Calu3 (cell line): Measurements from ENCODE around the gene DNAJC5G. TPM values are rescaled to one million over a fixed set of nuclear protein-coding genes. Genes with fewer than 3 reads are reported as not detected.

Experiments
- BruUV-seq: library from RNA; stranded (reverse); fragments of 400-500 nt; replicated peaks from 2 replicates; lab custom pipeline; 2021; lab: Mats Ljungman, UMichigan
- CTCF ChIA-PET: fragments of 300-600 bp; sonication (Branson Sonifier 250); formaldehyde crosslinking; loops from one replicate; lab custom pipeline; 2022; ENCODE audit warnings: antibody characterized with exemption; lab: Charles Lee
- DNase-seq: peaks from one replicate; pipeline ENCODE4 v3.0.0; 2022
- H3K27ac Mint-ChIP-seq: one replicate; pipeline ENCODE4 v1.8.0; 2022; ENCODE audit warnings: mixed read lengths; ENCODE audit not compliant: unreplicated experiment
- H3K27me3 Mint-ChIP-seq: one replicate; pipeline ENCODE4 v1.8.0; 2022; ENCODE audit warnings: mixed read lengths; ENCODE audit not compliant: unreplicated experiment
- H3K36me3 Mint-ChIP-seq: one replicate; pipeline ENCODE4 v1.8.0; 2022; ENCODE audit warnings: mild to moderate bottlenecking, moderate library complexity, mixed read lengths; ENCODE audit not compliant: insufficient read depth, unreplicated experiment
- H3K4me1 Mint-ChIP-seq: one replicate; pipeline ENCODE4 v1.8.0; 2022; ENCODE audit warnings: mild to moderate bottlenecking, low read depth, mixed read lengths; ENCODE audit not compliant: unreplicated experiment
- H3K4me3 Mint-ChIP-seq: one replicate; pipeline ENCODE4 v1.8.0; 2022; ENCODE audit warnings: mild to moderate bottlenecking, low read depth, moderate library complexity, mixed read lengths; ENCODE audit not compliant: unreplicated experiment
- H3K9me3 Mint-ChIP-seq: one replicate; pipeline ENCODE4 v1.8.0; 2022; ENCODE audit warnings: low read depth, mixed read lengths; ENCODE audit not compliant: unreplicated experiment
- intact Hi-C: fragments of 100-400 bp; cut with micrococcal nuclease; formaldehyde crosslinking; loops from one replicate; pipeline ENCODE4 v1.10.0; 2022; ENCODE audit not compliant: unreplicated experiment
- total RNA-seq: library from RNA; stranded (reverse); gene quantifications from 2 replicates; pipeline ENCODE4 v1.2.3, GENCODE V29; 2022
- TF ChIP-seq, protein P1 (sequence below): fragments of 200-600 bp; IDR thresholded peaks from one replicate; pipeline ENCODE4 v1.8.0; 2022; ENCODE audit warnings: antibody characterized with exemption; ENCODE audit not compliant: unreplicated experiment

The DNAJC5G gene
- total RNA-seq, 1 experiment from 2014 or later, result not detected

DNA sequence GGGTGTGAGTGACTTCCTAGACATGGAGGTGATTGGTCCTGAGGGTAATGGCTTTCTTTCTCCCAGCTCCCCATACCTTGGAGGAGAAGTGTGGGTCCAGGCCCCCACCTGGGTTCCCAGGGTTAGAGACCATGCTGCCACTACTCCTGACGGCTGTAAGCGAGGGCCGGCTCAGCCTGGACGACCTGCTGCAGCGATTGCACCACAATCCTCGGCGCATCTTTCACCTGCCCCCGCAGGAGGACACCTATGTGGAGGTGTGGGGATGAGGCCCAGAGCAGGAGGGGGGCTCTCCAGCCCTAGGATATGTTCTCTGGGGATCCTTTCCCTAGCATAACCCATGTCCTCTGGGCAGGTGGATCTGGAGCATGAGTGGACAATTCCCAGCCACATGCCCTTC, 36.3 kb upstream of the DNAJC5G start:
- Mint-ChIP-seq H3K27ac (no peak overlapping the region), H3K36me3 (peaks cover 51% of the 10 kb centered on the region), H3K4me1 (no peaks in the 10 kb centered on the region), H3K4me3 (no peak overlapping the region), H3K27me3 (no peaks in the 10 kb centered on the region), H3K9me3 (no peaks in the 10 kb centered on the region)
- DNase-seq, result no peak
- intact Hi-C loops, result no loop called here
- CTCF ChIA-PET, result no interaction called here
- BruUV-seq, result no TSS peak
- TF ChIP-seq, protein P1, sequence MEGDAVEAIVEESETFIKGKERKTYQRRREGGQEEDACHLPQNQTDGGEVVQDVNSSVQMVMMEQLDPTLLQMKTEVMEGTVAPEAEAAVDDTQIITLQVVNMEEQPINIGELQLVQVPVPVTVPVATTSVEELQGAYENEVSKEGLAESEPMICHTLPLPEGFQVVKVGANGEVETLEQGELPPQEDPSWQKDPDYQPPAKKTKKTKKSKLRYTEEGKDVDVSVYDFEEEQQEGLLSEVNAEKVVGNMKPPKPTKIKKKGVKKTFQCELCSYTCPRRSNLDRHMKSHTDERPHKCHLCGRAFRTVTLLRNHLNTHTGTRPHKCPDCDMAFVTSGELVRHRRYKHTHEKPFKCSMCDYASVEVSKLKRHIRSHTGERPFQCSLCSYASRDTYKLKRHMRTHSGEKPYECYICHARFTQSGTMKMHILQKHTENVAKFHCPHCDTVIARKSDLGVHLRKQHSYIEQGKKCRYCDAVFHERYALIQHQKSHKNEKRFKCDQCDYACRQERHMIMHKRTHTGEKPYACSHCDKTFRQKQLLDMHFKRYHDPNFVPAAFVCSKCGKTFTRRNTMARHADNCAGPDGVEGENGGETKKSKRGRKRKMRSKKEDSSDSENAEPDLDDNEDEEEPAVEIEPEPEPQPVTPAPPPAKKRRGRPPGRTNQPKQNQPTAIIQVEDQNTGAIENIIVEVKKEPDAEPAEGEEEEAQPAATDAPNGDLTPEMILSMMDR, result no peak

DNA sequence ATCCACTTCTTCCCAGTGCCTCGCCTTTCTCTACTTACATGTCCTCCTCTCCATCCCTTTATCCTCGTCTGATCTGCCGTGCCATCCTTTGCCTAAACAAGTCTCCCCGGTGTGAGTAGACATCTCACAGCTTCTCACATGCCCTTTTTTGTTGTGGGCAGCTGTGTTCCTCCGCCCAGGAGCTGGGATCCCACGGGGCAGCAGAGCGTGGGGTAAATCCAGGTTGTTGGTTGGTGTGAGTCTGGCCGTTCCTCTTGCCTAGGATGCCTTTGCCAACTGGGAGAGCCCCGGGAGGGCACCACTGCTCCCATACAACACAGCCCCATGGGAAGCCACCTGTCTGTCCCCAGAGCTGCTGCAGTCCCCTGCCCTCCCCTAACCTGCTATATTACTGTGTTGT, 34.8 kb upstream of the DNAJC5G start:
- no peak overlapping the region for H3K27ac Mint-ChIP-seq
- CTCF ChIA-PET, result no interaction called here
- peaks cover 43% of the 10 kb centered on the region for H3K36me3 Mint-ChIP-seq
- intact Hi-C loops, result no loop called here
- no peaks in the 10 kb centered on the region for H3K4me1 Mint-ChIP-seq
- no peak overlapping the region for H3K4me3 Mint-ChIP-seq
- no peaks in the 10 kb centered on the region for H3K9me3 Mint-ChIP-seq
- TF ChIP-seq, protein P1, result no peak
- BruUV-seq, result no TSS peak
- no peaks in the 10 kb centered on the region for H3K27me3 Mint-ChIP-seq
- DNase-seq, result no peak

DNA sequence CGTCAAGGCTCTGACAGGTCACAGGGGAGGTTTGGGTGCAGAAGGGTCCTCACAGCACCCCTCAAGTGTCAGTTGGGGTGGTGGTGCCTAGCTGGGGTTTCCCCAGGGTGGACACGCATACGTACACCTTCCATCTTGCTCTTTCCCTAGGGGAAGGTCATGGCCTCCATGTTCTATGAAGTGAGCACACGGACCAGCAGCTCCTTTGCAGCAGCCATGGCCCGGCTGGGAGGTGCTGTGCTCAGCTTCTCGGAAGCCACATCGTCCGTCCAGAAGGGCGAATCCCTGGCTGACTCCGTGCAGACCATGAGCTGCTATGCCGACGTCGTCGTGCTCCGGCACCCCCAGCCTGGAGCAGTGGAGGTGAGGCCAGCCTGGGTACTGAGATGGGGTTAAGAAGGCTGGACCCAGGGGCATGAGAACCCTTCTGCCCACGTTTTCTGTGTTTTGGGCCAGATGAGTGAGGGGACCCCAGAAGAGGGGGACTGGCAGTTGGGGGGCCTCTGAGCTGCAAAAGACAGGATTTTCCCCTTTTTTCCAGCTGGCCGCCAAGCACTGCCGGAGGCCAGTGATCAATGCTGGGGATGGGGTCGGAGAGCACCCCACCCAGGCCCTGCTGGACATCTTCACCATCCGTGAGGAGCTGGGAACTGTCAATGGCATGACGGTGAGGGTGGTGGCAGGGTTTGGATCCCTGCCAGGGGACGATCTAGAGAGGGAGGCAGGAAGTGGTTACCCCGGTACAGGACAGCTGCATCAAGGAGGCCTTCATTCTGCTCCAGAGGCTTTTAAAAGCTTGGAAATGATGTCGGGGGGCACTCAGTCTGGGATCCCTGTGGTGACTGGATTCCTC, 33.2 kb upstream of the DNAJC5G start:
- no peaks in the 10 kb centered on the region for H3K4me1 Mint-ChIP-seq
- CTCF ChIA-PET, result no interaction called here
- peaks cover 34% of the 10 kb centered on the region for H3K36me3 Mint-ChIP-seq
- DNase-seq, result no peak
- H3K9me3 Mint-ChIP-seq, result no peaks in the 10 kb centered on the region
- H3K27me3 Mint-ChIP-seq, result peaks cover under 1% of the 10 kb centered on the region
- intact Hi-C loops, result no loop called here
- no peak overlapping the region for H3K27ac Mint-ChIP-seq
- H3K4me3 Mint-ChIP-seq, result no peak overlapping the region
- no TSS peak for BruUV-seq
- TF ChIP-seq, protein P1, result no peak

DNA sequence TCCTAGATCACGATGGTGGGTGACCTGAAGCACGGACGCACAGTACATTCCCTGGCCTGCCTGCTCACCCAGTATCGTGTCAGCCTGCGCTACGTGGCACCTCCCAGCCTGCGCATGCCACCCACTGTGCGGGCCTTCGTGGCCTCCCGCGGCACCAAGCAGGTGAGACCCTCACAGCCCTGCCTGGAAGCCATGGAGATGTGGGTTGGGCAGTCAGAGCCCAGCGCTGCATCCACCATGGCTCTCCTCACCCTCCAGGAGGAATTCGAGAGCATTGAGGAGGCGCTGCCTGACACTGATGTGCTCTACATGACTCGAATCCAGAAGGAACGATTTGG, 32.6 kb upstream of the DNAJC5G start:
- Mint-ChIP-seq H3K27me3 (peaks cover 7% of the 10 kb centered on the region), H3K4me1 (no peaks in the 10 kb centered on the region), H3K9me3 (no peaks in the 10 kb centered on the region), H3K4me3 (no peak overlapping the region), H3K36me3 (peaks cover 33% of the 10 kb centered on the region), H3K27ac (no peak overlapping the region)
- BruUV-seq, result no TSS peak
- intact Hi-C loops, result no loop called here
- no peak for DNase-seq
- CTCF ChIA-PET, result interaction anchor here (0.6 kb wide), 1 partner anchor 21 kb away, joined by 10 read pairs; no protein-coding TSS in a partner anchor
- TF ChIP-seq, protein P1, result no peak
